A549 (cell line): Measurements from ENCODE around the gene FBXO47.
"Not testable (repeated sequence)": the region's sequence is repeated elsewhere in the genome, so short reads cannot be mapped to it uniquely, and the experiment has no call there.

Experiments used
- CTCF ChIP-seq: fragments of >200 bp; sonication (Bioruptor Twin); formaldehyde crosslinking; IDR thresholded peaks from 3 replicates; pipeline ENCODE4 v1.5.1; 2016
- USF2 ChIP-seq: fragments of 450-650 bp; IDR thresholded peaks from 2 replicates; pipeline ENCODE4 v1.6.1; 2014; ENCODE audit warnings: antibody characterized with exemption

GRCh38 chr17:38930782-38931181 lies 36.4 kb downstream of the FBXO47 start:
- TF ChIP-seq CTCF, USF2: not testable (repeated sequence)
